Stimulated activated naive CD8-positive, alpha-beta T cell treated with anti-CD3 and anti-CD28 coated beads, Interleukin-15, amount 100 ng/mL, for 72 hours (primary cell): Measurements from ENCODE around the gene CNTNAP5.

Experiments used
- ATAC-seq: fragments of 150-1000 bp; cut with Tn5 transposase; 2 replicates; pipeline ENCODE4 v1.10.0; 2021; ENCODE audit warnings: mild to moderate bottlenecking, moderate library complexity
- DNase-seq, 2 donors: peaks; one replicate each; pipeline ENCODE4 v3.0.0; 2021 to 2022
- H3K27ac Mint-ChIP-seq, 2 donors: one replicate each; pipeline ENCODE4 v1.8.0; 2022; ENCODE audit warnings: mild to moderate bottlenecking in 2 of 2, mixed read lengths in 2 of 2, moderate library complexity in 2 of 2
- H3K27me3 Mint-ChIP-seq: one replicate; pipeline ENCODE4 v1.8.0; 2022; ENCODE audit warnings: mixed read lengths
- H3K4me1 Mint-ChIP-seq: one replicate; pipeline ENCODE4 v1.8.0; 2022; ENCODE audit warnings: mild to moderate bottlenecking, mixed read lengths
- H3K4me3 Mint-ChIP-seq, 2 donors: one replicate each; pipeline ENCODE4 v1.8.0; 2022; ENCODE audit warnings: mild to moderate bottlenecking in 2 of 2, mixed read lengths in 2 of 2, moderate library complexity in 1 of 2
- H3K9me3 Mint-ChIP-seq, 2 donors: one replicate each; pipeline ENCODE4 v1.8.0; 2022; ENCODE audit warnings: mixed read lengths in 2 of 2

The CNTNAP5 gene

DNA sequence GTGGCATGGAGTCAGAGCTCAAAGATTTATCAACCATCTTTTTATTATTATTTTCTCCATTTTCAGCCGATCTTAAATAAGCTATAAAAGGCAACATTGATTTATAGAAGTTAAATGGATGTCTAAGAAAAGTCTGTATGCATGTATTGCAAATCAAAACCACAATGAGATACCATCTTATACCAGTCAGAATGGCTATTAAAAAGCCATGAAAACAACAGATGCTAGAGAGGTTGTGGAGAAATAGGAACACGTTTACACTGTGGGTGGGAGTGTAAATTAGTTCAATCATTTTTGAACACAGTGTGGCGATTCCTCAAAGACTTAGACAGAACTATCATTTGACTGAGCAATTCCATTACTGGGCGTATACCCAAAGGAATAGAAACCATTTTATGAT lies 731.0 kb downstream of the CNTNAP5 start:
- no peak overlapping the region for H3K27ac Mint-ChIP-seq
- no peaks in the 10 kb centered on the region for H3K27me3 Mint-ChIP-seq
- H3K4me3 Mint-ChIP-seq: no peak overlapping the region
- ATAC-seq: no peak
- DNase-seq: no peak
- H3K9me3 Mint-ChIP-seq: peaks cover 0 to 5% of the 10 kb centered on the region in 2 donors
- H3K4me1 Mint-ChIP-seq: no peaks in the 10 kb centered on the region

DNA sequence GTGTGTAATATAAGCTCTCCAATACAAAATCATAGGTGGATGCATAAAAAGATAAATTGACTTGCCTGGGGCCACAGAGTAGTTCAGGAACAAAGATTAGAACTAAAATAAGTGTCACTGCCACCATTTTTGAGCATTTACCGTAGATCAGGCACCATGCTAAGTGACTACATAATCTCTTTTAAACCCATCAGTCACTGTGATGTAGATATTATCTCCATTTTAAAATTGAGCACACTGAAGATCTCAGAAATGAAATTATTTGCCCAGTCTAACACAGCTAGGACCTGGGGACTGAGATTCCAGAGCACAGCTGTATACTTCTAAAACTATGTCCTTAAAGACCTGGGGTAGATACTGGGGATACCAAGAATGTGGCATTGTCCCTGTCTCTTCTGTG lies 737.3 kb downstream of the CNTNAP5 start:
- Mint-ChIP-seq H3K4me3 (no peak overlapping the region), H3K27me3 (no peaks in the 10 kb centered on the region), H3K27ac (no peak overlapping the region), H3K4me1 (no peaks in the 10 kb centered on the region), H3K9me3 (peaks cover 0 to 5% of the 10 kb centered on the region in 2 donors)
- DNase-seq (no peak), ATAC-seq (no peak)

DNA sequence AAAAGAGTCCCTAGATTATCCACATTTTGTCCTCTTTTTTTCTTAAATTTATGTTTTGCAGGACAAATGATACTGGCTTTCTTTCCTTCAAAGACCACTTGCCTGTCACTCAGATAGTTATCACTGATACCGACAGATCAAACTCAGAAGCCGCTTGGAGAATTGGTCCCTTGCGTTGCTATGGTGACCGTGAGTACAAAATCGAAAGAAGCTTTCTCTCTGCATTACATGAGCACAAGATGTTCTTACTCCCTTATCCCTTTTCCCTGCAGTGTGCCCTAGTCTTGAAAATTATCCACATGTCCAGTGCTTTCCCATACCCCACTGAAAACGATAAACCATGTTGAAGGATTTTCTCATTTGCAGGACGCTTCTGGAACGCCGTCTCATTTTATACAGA lies 738.5 kb downstream of the CNTNAP5 start:
- peaks cover 0 to under 1% of the 10 kb centered on the region in 2 donors for H3K9me3 Mint-ChIP-seq
- DNase-seq (no peak), ATAC-seq (no peak)
- H3K4me1 Mint-ChIP-seq: no peaks in the 10 kb centered on the region
- H3K27me3 Mint-ChIP-seq: no peaks in the 10 kb centered on the region
- no peak overlapping the region for H3K4me3 Mint-ChIP-seq
- H3K27ac Mint-ChIP-seq: no peak overlapping the region

DNA sequence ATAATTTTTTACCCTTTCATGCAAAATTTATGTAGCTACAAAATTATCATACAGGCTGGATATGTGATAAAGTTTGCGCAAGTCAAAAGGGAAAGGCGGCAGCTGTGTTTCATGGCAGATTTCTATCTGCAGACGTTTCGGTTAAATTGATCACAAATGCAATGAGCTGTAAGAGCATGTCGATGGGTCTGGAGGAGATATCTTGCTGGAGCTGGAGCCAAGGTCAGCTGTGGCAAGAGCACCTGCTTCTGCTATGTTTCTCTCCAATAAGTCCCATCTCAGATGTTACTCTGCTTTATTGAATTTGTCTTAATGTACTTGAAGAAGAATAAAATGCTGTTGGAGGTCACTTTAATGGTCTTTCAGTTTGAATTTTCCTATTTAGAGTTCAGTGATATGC lies 749.7 kb downstream of the CNTNAP5 start:
- H3K27ac Mint-ChIP-seq: no peak overlapping the region

DNA sequence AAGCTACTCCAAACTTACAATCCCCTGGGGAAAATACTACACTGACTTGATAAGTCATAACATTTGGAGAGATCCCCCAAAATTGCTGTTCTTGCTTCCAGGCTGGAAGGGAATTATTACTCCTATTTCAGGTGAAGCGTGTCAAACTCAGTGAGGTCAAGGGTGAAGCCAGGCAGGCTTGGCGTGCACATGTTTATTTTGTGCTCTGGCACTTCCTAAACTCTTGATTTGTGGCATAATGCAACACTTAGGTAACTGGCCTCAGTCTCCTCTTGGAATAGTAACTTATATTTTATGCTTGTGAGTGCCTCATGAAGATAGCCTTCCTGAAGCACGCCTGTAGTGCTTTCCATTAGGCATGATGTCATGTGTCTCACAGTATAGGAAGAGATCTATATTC lies 751.2 kb downstream of the CNTNAP5 start:
- Mint-ChIP-seq H3K27me3 (no peaks in the 10 kb centered on the region), H3K4me1 (no peaks in the 10 kb centered on the region), H3K4me3 (no peak overlapping the region), H3K9me3 (peaks cover 8 to 10% of the 10 kb centered on the region in 2 donors), H3K27ac (no peak overlapping the region)
- DNase-seq (no peak), ATAC-seq (no peak)

More for the DNA sequence above, 749.7 kb downstream of the CNTNAP5 start:
- Mint-ChIP-seq H3K9me3 (peaks cover 10% of the 10 kb centered on the region in 2 donors), H3K4me3 (no peak overlapping the region), H3K27me3 (no peaks in the 10 kb centered on the region), H3K4me1 (no peaks in the 10 kb centered on the region)
- ATAC-seq: no peak
- no peak for DNase-seq

DNA sequence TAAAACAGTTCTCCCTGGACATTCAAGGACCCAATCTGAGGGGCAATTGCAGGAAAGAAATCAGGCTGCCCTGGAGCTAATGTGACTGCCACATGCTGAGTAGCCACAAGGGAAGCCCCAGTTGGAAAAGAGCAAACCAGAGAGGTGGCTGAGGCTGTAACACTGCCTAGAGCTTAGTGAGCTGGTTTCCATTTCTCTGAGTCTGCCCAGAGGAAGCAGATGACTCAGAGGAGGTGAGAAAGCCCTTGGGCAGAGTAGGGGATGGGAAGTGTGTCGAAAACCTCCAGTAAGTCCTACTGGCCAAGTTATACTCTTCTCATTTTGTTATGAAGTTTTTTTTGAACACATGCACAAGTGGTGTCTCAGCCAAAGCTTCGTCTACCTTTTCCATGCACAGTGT lies 753.0 kb downstream of the CNTNAP5 start:
- DNase-seq: no peak
- no peak for ATAC-seq
- no peak overlapping the region for H3K4me3 Mint-ChIP-seq
- H3K9me3 Mint-ChIP-seq: peaks cover 0 to 3% of the 10 kb centered on the region in 2 donors
- H3K27me3 Mint-ChIP-seq: no peaks in the 10 kb centered on the region
- H3K27ac Mint-ChIP-seq: no peak overlapping the region
- no peaks in the 10 kb centered on the region for H3K4me1 Mint-ChIP-seq

DNA sequence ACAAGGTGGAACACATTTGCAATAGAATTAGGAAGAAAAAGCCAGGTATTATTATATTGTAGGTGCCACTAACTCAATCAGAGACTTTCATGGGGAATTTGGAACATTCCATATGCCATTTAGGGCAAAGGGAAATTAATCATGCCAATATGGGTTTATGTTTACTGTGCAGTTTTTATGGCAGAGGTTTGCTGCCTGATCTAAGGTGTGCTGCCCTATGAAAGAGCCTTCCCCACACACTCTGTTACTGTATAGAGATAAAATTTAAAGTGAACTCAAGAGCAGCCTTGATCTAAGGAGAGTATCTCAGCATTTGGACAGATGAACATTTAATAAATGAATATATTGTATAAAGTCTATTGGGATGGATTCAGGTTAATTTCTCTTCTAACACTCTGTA lies 771.6 kb downstream of the CNTNAP5 start:
- Mint-ChIP-seq H3K27ac (no peak overlapping the region), H3K27me3 (no peaks in the 10 kb centered on the region), H3K9me3 (no peaks in the 10 kb centered on the region), H3K4me3 (no peak overlapping the region), H3K4me1 (no peaks in the 10 kb centered on the region)
- DNase-seq (no peak), ATAC-seq (no peak)

DNA sequence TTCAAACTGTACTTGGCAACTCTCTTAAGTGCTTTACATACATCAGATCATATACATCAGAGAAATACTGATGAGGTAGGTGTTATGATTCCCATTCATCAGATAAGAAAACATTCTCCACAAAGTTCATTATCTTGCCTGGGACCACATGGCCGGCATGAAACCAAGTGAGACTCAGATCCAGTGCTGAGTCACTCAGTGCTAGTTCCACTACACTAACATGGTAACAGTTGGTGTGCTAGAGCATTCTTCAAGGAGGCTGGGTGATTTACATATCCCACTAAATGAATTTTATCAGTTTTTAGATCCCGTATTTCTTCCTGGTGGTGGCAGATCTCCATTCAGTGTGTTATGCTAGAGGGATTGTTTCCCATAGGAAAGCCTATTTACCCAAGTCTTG lies 772.0 kb downstream of the CNTNAP5 start:
- Mint-ChIP-seq H3K4me3 (no peak overlapping the region), H3K9me3 (no peaks in the 10 kb centered on the region), H3K27me3 (no peaks in the 10 kb centered on the region), H3K4me1 (no peaks in the 10 kb centered on the region), H3K27ac (no peak overlapping the region)
- ATAC-seq: no peak
- DNase-seq: no peak

DNA sequence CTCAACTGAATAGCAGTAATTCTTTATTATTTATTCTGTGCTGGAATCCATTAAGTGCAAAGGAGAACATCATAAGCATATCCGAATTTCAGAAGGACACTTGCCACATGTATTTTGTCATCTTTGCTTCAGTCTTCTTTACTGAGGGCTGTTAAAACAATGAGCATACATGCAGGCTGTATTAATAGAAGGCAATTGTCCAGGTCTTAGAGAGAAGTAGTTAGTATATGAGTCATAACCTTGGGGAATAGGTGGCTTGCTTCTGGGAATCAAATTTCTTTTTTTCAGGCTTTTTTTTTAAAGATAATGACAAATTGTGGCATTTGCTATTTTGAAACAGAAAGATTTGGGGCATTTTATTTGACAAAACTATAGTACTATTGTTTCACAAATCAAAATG lies 773.5 kb downstream of the CNTNAP5 start:
- ATAC-seq (no peak), DNase-seq (no peak)
- Mint-ChIP-seq H3K27ac (no peak overlapping the region), H3K4me3 (no peak overlapping the region), H3K27me3 (no peaks in the 10 kb centered on the region), H3K4me1 (no peaks in the 10 kb centered on the region), H3K9me3 (peaks cover 0 to 4% of the 10 kb centered on the region in 2 donors)

DNA sequence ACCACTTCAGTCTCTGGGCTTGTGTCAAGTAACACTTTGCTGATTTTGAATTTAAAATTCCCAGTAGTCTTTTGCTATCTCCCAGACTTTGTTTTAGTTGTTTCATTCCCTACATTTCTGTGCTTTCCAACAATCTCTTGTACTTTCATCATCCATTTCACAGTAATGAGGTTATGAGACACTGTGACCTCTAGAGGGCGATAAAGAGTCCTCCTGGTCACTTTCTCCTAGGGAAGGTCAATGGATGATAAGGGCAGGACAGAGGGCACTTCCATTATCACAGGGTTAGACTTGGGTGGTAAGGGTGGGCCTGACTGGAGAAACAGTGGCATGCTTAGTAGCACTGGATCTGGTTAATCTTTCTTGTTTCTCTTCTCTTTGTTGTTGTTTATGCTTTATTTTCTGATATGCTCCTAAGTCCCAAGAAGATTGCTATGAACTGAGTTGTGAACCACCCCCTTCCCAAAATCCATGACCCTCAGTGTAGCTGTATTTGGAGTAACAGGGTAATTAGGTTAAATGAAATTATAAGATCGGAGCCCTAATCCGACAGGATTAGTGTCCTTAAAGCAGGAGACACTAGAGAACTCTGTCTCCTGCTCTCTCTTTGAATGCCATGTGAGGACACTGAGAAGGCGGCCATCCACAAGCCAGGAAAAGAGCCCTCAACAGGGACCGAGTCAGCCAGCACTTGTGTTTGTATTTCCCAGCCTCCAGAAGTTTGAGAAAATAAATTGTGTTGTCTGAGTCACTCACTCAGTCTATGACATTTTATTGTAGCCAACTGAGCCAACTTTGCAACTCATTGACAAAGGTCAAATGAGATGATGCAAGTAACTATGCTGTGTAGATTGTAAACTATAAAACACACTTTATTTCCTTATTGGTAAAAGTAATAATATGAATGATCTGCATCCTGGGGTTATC lies 779.2 kb downstream of the CNTNAP5 start:
- Mint-ChIP-seq H3K27ac (no peak overlapping the region), H3K9me3 (peaks cover 0 to 4% of the 10 kb centered on the region in 2 donors), H3K27me3 (no peaks in the 10 kb centered on the region), H3K4me3 (no peak overlapping the region), H3K4me1 (no peaks in the 10 kb centered on the region)
- ATAC-seq: no peak
- DNase-seq: peak; percentile 0 to 8

DNA sequence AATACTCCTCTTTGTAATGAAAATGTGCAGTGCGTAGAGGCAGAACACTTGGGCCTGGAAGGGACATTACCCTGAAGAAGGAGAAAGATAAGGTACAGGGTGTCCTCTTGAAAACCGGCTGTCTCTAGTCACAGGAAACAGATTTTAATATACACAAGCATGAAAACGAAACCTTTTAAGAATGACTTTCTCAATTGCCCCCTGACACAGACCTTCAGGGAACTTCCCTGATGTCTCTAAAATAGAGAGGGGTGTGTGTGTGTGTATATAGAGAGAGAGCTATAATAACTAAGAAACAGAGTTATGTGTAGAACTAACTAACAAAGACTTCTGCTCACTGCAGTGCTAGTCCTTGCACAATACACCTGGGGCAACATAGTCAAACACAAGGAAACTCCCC lies 780.0 kb downstream of the CNTNAP5 start:
- Mint-ChIP-seq H3K9me3 (peaks cover 0 to 4% of the 10 kb centered on the region in 2 donors), H3K27ac (no peak overlapping the region), H3K4me3 (no peak overlapping the region), H3K4me1 (no peaks in the 10 kb centered on the region), H3K27me3 (no peaks in the 10 kb centered on the region)
- ATAC-seq (no peak), DNase-seq (no peak)

DNA sequence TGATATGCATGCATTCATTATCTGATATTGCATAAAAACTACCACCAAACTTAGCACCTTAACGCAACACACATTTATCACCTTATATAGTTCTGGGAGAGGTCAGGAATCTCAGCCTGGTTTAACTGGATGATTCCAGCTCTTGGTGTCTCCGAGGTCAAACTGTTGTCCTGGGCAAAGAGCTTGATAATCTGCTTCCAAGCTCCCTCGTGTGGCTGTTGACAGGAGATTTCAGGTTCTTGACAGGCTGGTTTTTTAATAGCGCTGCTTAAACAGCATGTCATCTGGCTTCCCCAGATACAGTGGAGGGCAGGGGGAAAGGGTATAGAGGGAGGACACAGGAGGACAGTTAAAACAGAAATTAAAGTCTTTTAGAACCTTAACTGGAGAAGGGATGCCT lies 785.0 kb downstream of the CNTNAP5 start:
- peaks cover 8% of the 10 kb centered on the region in 2 donors for H3K9me3 Mint-ChIP-seq
- H3K27ac Mint-ChIP-seq: peak overlapping the region in 1 of 2 donors; percentile 12
- no peaks in the 10 kb centered on the region for H3K4me1 Mint-ChIP-seq
- DNase-seq (no peak), ATAC-seq (no peak)
- no peak overlapping the region for H3K4me3 Mint-ChIP-seq
- no peaks in the 10 kb centered on the region for H3K27me3 Mint-ChIP-seq

DNA sequence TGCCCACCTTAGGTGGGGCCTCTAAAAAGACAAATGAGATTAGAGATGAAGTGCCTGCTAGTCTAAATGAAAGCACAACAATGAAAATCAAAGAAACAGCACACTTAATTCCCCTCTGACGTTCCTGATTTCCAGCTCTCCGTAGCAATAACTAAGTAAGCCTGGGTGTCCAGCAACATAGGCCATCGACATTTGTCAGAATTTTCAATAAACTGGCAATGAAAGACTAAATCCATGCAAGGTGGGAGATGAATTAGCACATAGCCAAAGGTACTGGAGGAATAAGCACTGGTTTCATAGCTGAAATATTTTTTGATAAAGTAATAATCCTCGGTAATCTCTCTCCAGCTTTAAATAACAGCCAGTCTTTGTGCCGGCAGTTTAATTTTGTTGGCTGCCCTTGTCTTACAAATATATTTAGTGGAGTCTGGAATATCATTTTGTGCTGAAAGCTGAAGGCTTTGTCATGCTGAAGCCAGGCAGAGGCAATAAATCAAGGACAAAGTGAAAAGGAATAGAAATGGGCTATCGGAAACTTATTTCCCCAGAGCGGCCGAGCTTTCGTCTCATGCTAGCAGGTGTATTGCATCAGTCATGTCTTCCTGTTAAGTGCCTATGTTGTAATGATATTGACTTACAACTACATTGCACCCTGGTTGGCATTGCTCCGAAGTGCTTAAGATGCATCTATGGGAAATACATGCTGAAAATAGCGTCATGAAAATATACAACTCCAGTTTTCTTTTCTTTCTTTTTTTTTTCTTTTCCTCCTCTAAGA lies 790.1 kb downstream of the CNTNAP5 start:
- ATAC-seq: no peak
- no peaks in the 10 kb centered on the region for H3K4me1 Mint-ChIP-seq
- DNase-seq: no peak

DNA sequence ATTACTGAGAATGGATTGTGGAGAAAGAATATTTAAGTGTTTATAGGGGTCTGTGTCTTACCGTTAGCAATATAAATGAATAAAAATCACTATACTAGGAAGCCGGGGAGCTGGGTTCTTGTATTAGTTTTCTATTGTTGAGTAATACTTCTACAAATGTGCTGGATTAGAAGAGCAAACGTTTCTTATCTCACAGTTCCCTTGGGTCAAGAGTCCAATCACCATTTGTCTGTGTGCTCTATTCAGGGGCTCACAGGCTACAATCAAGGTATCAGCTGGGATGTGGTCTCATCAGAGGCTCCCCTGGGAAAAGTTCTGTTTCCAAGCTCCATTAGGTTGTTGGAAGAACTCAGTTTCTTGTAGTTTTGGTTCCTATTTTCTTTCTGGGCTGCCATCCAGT lies 790.9 kb downstream of the CNTNAP5 start:
- ATAC-seq (no peak), DNase-seq (no peak)
- Mint-ChIP-seq H3K9me3 (peaks cover 8% of the 10 kb centered on the region in 2 donors), H3K27ac (no peak overlapping the region), H3K27me3 (no peaks in the 10 kb centered on the region), H3K4me1 (no peaks in the 10 kb centered on the region), H3K4me3 (no peak overlapping the region)

More for the DNA sequence above, 790.1 kb downstream of the CNTNAP5 start:
- Mint-ChIP-seq H3K27ac (no peak overlapping the region), H3K9me3 (peaks cover 8% of the 10 kb centered on the region in 2 donors), H3K4me3 (no peak overlapping the region), H3K27me3 (no peaks in the 10 kb centered on the region)

DNA sequence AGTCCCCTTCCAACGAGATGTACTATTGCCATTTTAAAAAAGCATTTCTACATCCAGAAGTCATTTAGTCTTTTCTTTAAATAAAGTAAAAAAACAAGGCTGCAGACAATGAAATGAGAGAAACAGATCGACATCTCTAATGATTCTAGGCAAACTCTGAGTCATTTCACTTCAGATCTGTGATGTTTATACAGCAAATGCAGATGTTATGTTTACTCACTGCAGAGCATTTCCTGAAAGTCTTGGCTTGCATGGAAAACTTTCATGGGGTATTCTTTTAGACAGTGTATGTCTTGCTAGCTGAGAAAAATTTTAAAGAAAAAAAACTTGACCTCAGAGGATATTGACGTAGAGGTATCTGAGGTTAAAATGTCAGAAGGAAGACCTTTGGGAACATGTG lies 797.4 kb downstream of the CNTNAP5 start:
- no peak for ATAC-seq

DNA sequence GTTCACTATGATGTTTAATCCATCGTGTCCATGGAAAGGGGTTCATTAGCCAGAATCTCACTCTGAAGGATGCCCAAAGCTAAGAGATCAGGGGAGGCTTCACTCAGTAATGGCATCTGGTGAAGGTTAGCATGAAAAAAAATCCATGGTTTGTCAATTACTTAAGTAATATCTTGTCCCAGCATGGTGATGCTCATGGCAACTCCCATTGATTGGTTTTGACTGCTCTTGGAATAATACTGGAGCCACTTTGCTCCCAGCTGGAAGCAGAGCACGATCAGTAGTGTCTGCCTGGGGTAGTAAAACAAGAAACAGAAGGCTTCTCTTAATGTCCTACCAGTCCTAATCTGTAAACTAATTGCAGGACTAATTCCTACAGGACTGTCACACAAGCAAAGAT lies 799.4 kb downstream of the CNTNAP5 start:
- Mint-ChIP-seq H3K4me1 (no peaks in the 10 kb centered on the region), H3K9me3 (peaks cover 5 to 13% of the 10 kb centered on the region in 2 donors), H3K27me3 (no peaks in the 10 kb centered on the region), H3K4me3 (no peak overlapping the region), H3K27ac (no peak overlapping the region)
- ATAC-seq (no peak), DNase-seq (no peak)

More for the DNA sequence above, 797.4 kb downstream of the CNTNAP5 start:
- Mint-ChIP-seq H3K4me1 (no peaks in the 10 kb centered on the region), H3K27me3 (no peaks in the 10 kb centered on the region), H3K27ac (no peak overlapping the region), H3K9me3 (peaks cover 5 to 8% of the 10 kb centered on the region in 2 donors), H3K4me3 (no peak overlapping the region)
- no peak for DNase-seq
